ENCODE measurements around the gene SHMT1. TPM values are rescaled to one million over a fixed set of nuclear protein-coding genes. Genes with fewer than 3 reads are reported as not detected.
"Not testable (repeated sequence)": the region's sequence is repeated elsewhere in the genome, so short reads cannot be mapped to it uniquely, and the experiment has no call there.

Gene SHMT1
- polyA plus RNA-seq, 1 experiment, result 4.0 TPM

DNA sequence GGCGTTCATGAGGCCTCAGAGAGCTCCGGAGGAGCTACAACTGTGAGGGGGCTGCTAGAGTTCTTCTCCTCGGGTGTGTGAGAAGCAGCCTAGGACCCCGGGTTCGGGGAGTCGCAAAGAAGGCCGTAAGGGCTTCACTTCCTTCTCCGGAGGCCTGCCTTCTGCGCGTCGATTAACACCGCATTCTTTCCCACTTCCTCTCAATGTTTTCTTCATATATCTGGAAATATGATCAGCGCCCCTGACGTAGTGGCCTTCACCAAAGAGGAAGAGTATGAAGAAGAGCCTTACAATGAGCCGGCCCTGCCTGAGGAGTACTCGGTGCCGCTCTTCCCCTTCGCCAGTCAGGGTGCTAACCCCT lies 47.8 kb downstream of the SHMT1 start:
- H3K9me3 ChIP-seq (ENCODE audit: control insufficient read depth, insufficient read depth, low read length), result no peaks in the 10 kb centered on the region; the same call in 1 of the 2 replicates
- ChIA-PET POLR2A (interaction anchor here (0.7 kb wide), 1 partner anchor 121 kb away, joined by 3 read pairs; no protein-coding TSS in a partner anchor), CTCF (no interaction called here)
- peak overlapping the region; percentile 93 for H3K4me3 ChIP-seq (ENCODE audit: low read depth, low read length)
- H3K27ac ChIP-seq (ENCODE audit: low read depth, low read length), result peak overlapping the region; percentile 96
- no peak for DNase-seq (ENCODE audit: low read depth, low spot score)
- no peaks in the 10 kb centered on the region for H3K27me3 ChIP-seq (ENCODE audit: control insufficient read depth, insufficient read depth, low read length)
- no peak for TF ChIP-seq CTCF (IDR thresholded peaks at IDR 0.05; ENCODE audit: low read depth, low read length)

DNA sequence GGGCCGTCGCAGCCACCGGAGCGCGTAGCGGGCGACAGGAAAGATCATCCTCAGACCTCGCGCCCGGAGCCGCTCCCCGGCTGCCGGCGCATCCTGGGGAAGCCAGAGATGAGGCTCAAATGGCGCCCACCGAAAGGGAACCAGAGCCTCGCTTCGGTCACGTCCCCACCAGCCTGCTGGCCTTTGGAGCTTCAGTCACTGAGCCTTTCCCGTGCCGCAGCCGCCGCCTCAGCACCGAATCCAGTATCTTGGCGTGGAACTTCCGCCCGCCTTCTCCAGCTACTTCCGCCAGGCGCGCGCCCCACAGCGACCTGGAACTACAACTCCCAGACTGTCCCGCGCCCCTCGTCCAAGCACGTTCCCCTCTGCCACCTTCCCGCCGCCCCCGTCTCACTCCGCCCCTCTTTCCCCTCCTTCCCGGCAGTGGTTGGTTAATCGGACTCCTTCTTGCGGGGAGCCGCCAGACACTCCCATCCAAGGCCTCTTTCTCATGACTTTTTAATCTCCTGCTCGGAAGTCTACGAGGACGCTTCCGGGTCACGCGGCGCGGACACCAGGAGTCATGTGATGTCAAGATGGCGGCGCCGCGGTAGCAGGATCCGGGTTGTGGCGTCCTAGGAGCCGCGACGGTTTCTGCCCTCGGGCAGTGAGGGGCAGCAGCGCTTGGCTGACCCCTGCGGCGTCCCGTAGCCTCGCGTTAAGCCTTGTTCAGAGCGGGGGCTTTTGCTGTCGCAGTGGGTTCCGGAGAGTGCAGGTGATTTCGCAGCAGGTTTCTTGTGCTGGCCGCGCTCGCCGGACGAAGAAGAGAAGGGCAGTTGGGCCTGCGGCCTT lies 48.4 kb downstream of the SHMT1 start, which contains the start of the genes SMCR8 and TOP3A:
SMCR8 (plus strand) TSS at position 563 of the 831 bp plus-strand sequence. CDS start 497 bp downstream, outside the sequence.
TOP3A (minus strand) TSS at position 264 of the 831 bp plus-strand sequence; CDS start at position 48, 216 bp downstream.
- Histone ChIP-seq H3K27me3 (ENCODE audit: control insufficient read depth, insufficient read depth, low read length) (no peaks in the 10 kb centered on the region), H3K9me3 (ENCODE audit: control insufficient read depth, insufficient read depth, low read length) (no peaks in the 10 kb centered on the region; the same call in 1 of the 2 replicates), H3K4me3 (ENCODE audit: low read depth, low read length) (peak within 1 kb of the TSS; percentile 93), H3K27ac (ENCODE audit: low read depth, low read length) (peak within 1 kb of the TSS; percentile 96)
- DNase-seq (ENCODE audit: low read depth, low spot score), result peak; percentile 97
- ChIA-PET POLR2A (interaction anchor here (0.5 to 0.8 kb wide), 3 partner anchors 14 to 454 kb away, joined by 3 to 4 read pairs (median 3); no protein-coding TSS in a partner anchor), CTCF (no interaction called here)
- no peak for TF ChIP-seq CTCF (IDR thresholded peaks at IDR 0.05; ENCODE audit: low read depth, low read length)

- ChIA-PET POLR2A (interaction anchor here (0.8 kb wide), 1 partner anchor 14 kb away, joined by 3 read pairs; no protein-coding TSS in a partner anchor), CTCF (no interaction called here)
- H3K9me3 ChIP-seq (ENCODE audit: control insufficient read depth, insufficient read depth, low read length), result no peaks in the 10 kb centered on the region; the same call in 1 of the 2 replicates
- DNase-seq (ENCODE audit: low read depth, low spot score), result no peak
- peak overlapping the region; percentile 93 for H3K4me3 ChIP-seq (ENCODE audit: low read depth, low read length)
- H3K27me3 ChIP-seq (ENCODE audit: control insufficient read depth, insufficient read depth, low read length), result no peaks in the 10 kb centered on the region
- H3K27ac ChIP-seq (ENCODE audit: low read depth, low read length), result peak overlapping the region; percentile 52
- TF ChIP-seq CTCF (IDR thresholded peaks at IDR 0.05; ENCODE audit: low read depth, low read length), result no peak
Observed at GRCh38 chr17:18314059-18314730, 49.2 kb downstream of the SHMT1 start.

GRCh38 chr17:18309202-18309601 lies 54.1 kb downstream of the SHMT1 start:
- ChIA-PET CTCF (no interaction called here), POLR2A (no interaction called here)
- Histone ChIP-seq H3K4me3 (ENCODE audit: low read depth, low read length) (no peak overlapping the region), H3K9me3 (ENCODE audit: control insufficient read depth, insufficient read depth, low read length) (no peaks in the 10 kb centered on the region), H3K27ac (ENCODE audit: low read depth, low read length) (no peak overlapping the region), H3K27me3 (ENCODE audit: control insufficient read depth, insufficient read depth, low read length) (no peaks in the 10 kb centered on the region)
- no peak for TF ChIP-seq CTCF (IDR thresholded peaks at IDR 0.05; ENCODE audit: low read depth, low read length)
- DNase-seq (ENCODE audit: low read depth, low spot score), result no peak

DNA sequence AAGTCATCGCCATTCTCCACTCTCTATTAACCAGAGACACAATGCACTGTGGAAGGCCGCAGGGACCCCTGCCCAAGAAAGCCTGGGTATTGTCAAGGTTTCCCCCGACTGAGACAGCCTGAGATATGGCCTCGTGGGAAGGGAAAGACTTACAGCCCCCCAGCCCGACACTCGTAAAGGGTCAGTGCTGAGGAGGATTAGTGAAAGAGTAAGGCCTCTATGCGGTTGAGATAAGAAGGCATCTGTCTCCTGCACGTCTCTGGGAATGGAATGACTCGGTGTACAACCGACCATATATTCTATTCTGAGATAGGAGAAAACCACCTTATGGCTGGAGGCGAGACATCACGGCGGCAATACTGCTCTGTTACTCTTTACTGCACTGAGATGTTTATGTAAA lies 60.1 kb downstream of the SHMT1 start:
- H3K4me3 ChIP-seq (ENCODE audit: low read depth, low read length); POLR2A ChIA-PET; CTCF ChIA-PET; H3K27me3 ChIP-seq (ENCODE audit: control insufficient read depth, insufficient read depth, low read length); DNase-seq (ENCODE audit: low read depth, low spot score); H3K27ac ChIP-seq (ENCODE audit: low read depth, low read length); H3K9me3 ChIP-seq (ENCODE audit: control insufficient read depth, insufficient read depth, low read length): not testable (repeated sequence)
